HG03139 (cell line): Measurements from ENCODE around the gene PPARD.

Experiments
- ATAC-seq: cut with Tn5 transposase; IDR thresholded peaks from one replicate; pipeline ENCODE4 v1.9.1; 2021; ENCODE audit not compliant: unreplicated experiment

Gene PPARD

GRCh38 chr6:35465646-35466045 is 123.3 kb downstream of the PPARD start:
- no peak for ATAC-seq

- peak; percentile 84 for ATAC-seq
Measured at GRCh38 chr6:35468181-35468979, 126.0 kb downstream of the PPARD start, which contains the start of gene RPL10A. Gene RPL10A (plus strand): TSS chr6:35468401. CDS start chr6:35468435, 34 bp downstream.

GRCh38 chr6:35468980-35469750 is 126.8 kb downstream of the PPARD start:
- no peak for ATAC-seq

- no peak for ATAC-seq
Measured at GRCh38 chr6:35469751-35470662, 127.6 kb downstream of the PPARD start.

- ATAC-seq = no peak
Measured at GRCh38 chr6:35470663-35471120, 128.3 kb downstream of the PPARD start.

GRCh38 chr6:35471836-35472345 is 129.5 kb downstream of the PPARD start:
- no peak for ATAC-seq

- ATAC-seq = no peak
Measured at GRCh38 chr6:35473075-35473849, 130.9 kb downstream of the PPARD start.

- ATAC-seq = no peak
Measured at GRCh38 chr6:35473850-35474130, 131.4 kb downstream of the PPARD start.

GRCh38 chr6:35474131-35474941 is 132.0 kb downstream of the PPARD start:
- no peak for ATAC-seq

GRCh38 chr6:35474942-35475570 is 132.7 kb downstream of the PPARD start:
- no peak for ATAC-seq

GRCh38 chr6:35475573-35475972 is 133.2 kb downstream of the PPARD start:
- no peak for ATAC-seq

GRCh38 chr6:35476004-35476403 is 133.6 kb downstream of the PPARD start:
- no peak for ATAC-seq

- no peak for ATAC-seq
Measured at GRCh38 chr6:35477028-35477427, 134.7 kb downstream of the PPARD start.
